GM23338 (cell line): ENCODE measurements around the gene NUMB. TPM values are rescaled to one million over a fixed set of nuclear protein-coding genes. Genes with fewer than 3 reads are reported as not detected.

Experiments
- ATAC-seq: fragments of 200-7000 bp; cut with Tn5 transposase; 3 replicates; pipeline ENCODE4 v1.9.1; 2020
- DNase-seq: peaks from one replicate; pipeline ENCODE4 v3.0.0-alpha.2; 2015; ENCODE audit warnings: low spot score
- H2AFZ ChIP-seq: fragments of 200-600 bp; sonication (generic); 2 replicates; pipeline ENCODE4 v1.8.0; 2016; ENCODE audit warnings: antibody characterized with exemption, mild to moderate bottlenecking, moderate library complexity
- H3F3A ChIP-seq: fragments of 200-600 bp; sonication (generic); replicated peaks from 2 replicates; pipeline ENCODE4 v1.8.0; 2017; ENCODE audit warnings: antibody characterized with exemption, mixed run types, low read depth
- H3K27ac ChIP-seq: fragments of 200-600 bp; sonication (generic); 2 replicates; pipeline ENCODE4 v1.6.1; 2016; ENCODE audit warnings: low read depth
- H3K27me3 ChIP-seq: fragments of 200-600 bp; sonication (generic); 2 replicates; pipeline ENCODE4 v1.8.0; 2016; ENCODE audit warnings: mild to moderate bottlenecking, mixed run types, moderate library complexity; ENCODE audit not compliant: insufficient read depth
- H3K36me3 ChIP-seq: fragments of 200-600 bp; sonication (generic); 2 replicates; pipeline ENCODE4 v1.8.0; 2016; ENCODE audit warnings: mild to moderate bottlenecking; ENCODE audit not compliant: insufficient read depth
- H3K4me1 ChIP-seq: fragments of 200-600 bp; sonication (generic); 2 replicates; pipeline ENCODE4 v1.8.0; 2016; ENCODE audit warnings: mild to moderate bottlenecking, moderate library complexity; ENCODE audit not compliant: insufficient read depth
- H3K4me2 ChIP-seq: fragments of 200-600 bp; sonication (generic); 2 replicates; pipeline ENCODE4 v1.7.1; 2017; ENCODE audit warnings: mixed run types
- H3K4me3 ChIP-seq: fragments of 200-600 bp; sonication (generic); 2 replicates; pipeline ENCODE4 v1.6.1; 2016; ENCODE audit warnings: mixed run types
- H3K79me2 ChIP-seq: fragments of 200-600 bp; sonication (generic); replicated peaks from 2 replicates; pipeline ENCODE4 v1.8.0; 2017; ENCODE audit warnings: mild to moderate bottlenecking; ENCODE audit not compliant: insufficient read depth
- H3K9me2 ChIP-seq: fragments of 200-600 bp; sonication (generic); 2 replicates; pipeline ENCODE4 v1.8.0; 2017; ENCODE audit not compliant: insufficient read depth
- H4K20me1 ChIP-seq: fragments of 200-600 bp; sonication (generic); replicated peaks from 2 replicates; pipeline ENCODE4 v1.8.0; 2017; ENCODE audit warnings: mild to moderate bottlenecking; ENCODE audit not compliant: insufficient read depth
- H3K27ac Mint-ChIP-seq: 2 replicates; pipeline ENCODE4 v1.8.0; 2020; ENCODE audit warnings: inconsistent platforms, mild to moderate bottlenecking, moderate library complexity, mixed read lengths
- H3K27me3 Mint-ChIP-seq: 3 replicates; pipeline ENCODE4 v1.8.0; 2022; ENCODE audit warnings: low read depth, mild to moderate bottlenecking, moderate library complexity, mixed read lengths, inconsistent platforms; ENCODE audit not compliant: insufficient read depth, poor library complexity
- H3K36me3 Mint-ChIP-seq: 3 replicates; pipeline ENCODE4 v1.8.0; 2021; ENCODE audit warnings: low read depth, mild to moderate bottlenecking, inconsistent platforms, moderate library complexity, mixed read lengths
- H3K4me1 Mint-ChIP-seq: 3 replicates; pipeline ENCODE4 v1.8.0; 2020; ENCODE audit warnings: mild to moderate bottlenecking, inconsistent platforms, mixed read lengths
- H3K4me3 Mint-ChIP-seq: 3 replicates; pipeline ENCODE4 v1.8.0; 2021; ENCODE audit warnings: moderate library complexity, mild to moderate bottlenecking, inconsistent platforms, mixed read lengths
- H3K9me3 Mint-ChIP-seq: 3 replicates; pipeline ENCODE4 v1.8.0; 2020; ENCODE audit warnings: moderate library complexity, mild to moderate bottlenecking, inconsistent platforms, mixed read lengths
- CREB1 ChIP-seq: fragments of 250-450 bp; sonication (Bioruptor Pico); IDR thresholded peaks from 2 replicates; pipeline ENCODE4 v1.5.0; 2020; ENCODE audit warnings: low read depth, mild to moderate bottlenecking, moderate library complexity
- EZH2 ChIP-seq: fragments of 200-600 bp; sonication (generic); IDR thresholded peaks from one replicate; pipeline ENCODE4 v1.8.0; 2017; ENCODE audit warnings: antibody characterized with exemption, mild to moderate bottlenecking, low read depth; ENCODE audit not compliant: unreplicated experiment
- EZH2phosphoT487 ChIP-seq: fragments of 200-600 bp; sonication (generic); IDR thresholded peaks from one replicate; pipeline ENCODE4 v1.8.1; 2018; ENCODE audit warnings: antibody characterized with exemption; ENCODE audit not compliant: unreplicated experiment
- JUNB ChIP-seq: IDR thresholded peaks from one replicate; pipeline ENCODE4 v1.6.1; 2016; ENCODE audit warnings: antibody characterized with exemption; ENCODE audit not compliant: unreplicated experiment
- NANOG ChIP-seq: IDR thresholded peaks from 2 replicates; pipeline ENCODE4 v1.6.1; 2016; ENCODE audit warnings: antibody characterized with exemption, borderline replicate concordance
- POLR2AphosphoS5 ChIP-seq: IDR thresholded peaks from 2 replicates; pipeline ENCODE4 v1.6.1; 2016; ENCODE audit warnings: antibody characterized with exemption, low read depth
- STAT1 ChIP-seq: IDR thresholded peaks from one replicate; pipeline ENCODE4 v1.6.1; 2016; ENCODE audit warnings: antibody characterized with exemption; ENCODE audit not compliant: unreplicated experiment
- ZNF114 ChIP-seq: fragments of 250-450 bp; sonication (Bioruptor Pico); IDR thresholded peaks from 2 replicates; pipeline ENCODE4 v1.5.0; 2020; ENCODE audit warnings: mild to moderate bottlenecking, moderate library complexity
- ZNF331 ChIP-seq: fragments of 250-450 bp; sonication (Bioruptor Pico); IDR thresholded peaks from 2 replicates; pipeline ENCODE4 v1.5.0; 2020; ENCODE audit warnings: low read depth, mild to moderate bottlenecking, moderate library complexity
- polyA plus RNA-seq: library from polyadenylated mRNA; unstranded; fragments of >200 nt; fragmentation: Nextera tagmentation; extraction: Ambion mirVana; gene quantifications from 2 replicates; pipeline ENCODE4 v1.2.1, GENCODE V29; 2016
- total RNA-seq: library from RNA; depleted of rRNA; stranded (reverse); fragments of >200 nt; shearing (Covaris generic); gene quantifications from 2 replicates; pipeline ENCODE4 v1.2.3, GENCODE V29; 2014
- TF ChIP-seq, protein P1 (sequence below): IDR thresholded peaks from 2 replicates; pipeline ENCODE4 v1.6.1; 2016; ENCODE audit warnings: antibody characterized with exemption
- TF ChIP-seq, protein P2 (sequence below): fragments of 250-450 bp; sonication (Bioruptor Pico); IDR thresholded peaks from 2 replicates; pipeline ENCODE4 v1.5.0; 2020; ENCODE audit warnings: mild to moderate bottlenecking, moderate library complexity
- TF ChIP-seq, protein P3 (sequence below), 2 experiments: fragments of 200-600 bp in 1 of 2; sonication (generic) in 1 of 2; conservative IDR thresholded peaks; 2 replicates each; pipeline versions ENCODE4 v1.5.1 to v1.6.1; 2016 to 2017; ENCODE audit warnings: antibody characterized with exemption in 2 of 2, low read depth in 2 of 2, mild to moderate bottlenecking in 2 of 2, moderate library complexity in 1 of 2
- TF ChIP-seq, protein P4 (sequence below): IDR thresholded peaks from one replicate; pipeline ENCODE4 v1.6.1; 2018; ENCODE audit warnings: antibody characterized with exemption; ENCODE audit not compliant: unreplicated experiment

The NUMB gene
- total and polyA plus RNA-seq, 2 experiments from 2014 or later = 32.1 to 36.7 TPM

DNA sequence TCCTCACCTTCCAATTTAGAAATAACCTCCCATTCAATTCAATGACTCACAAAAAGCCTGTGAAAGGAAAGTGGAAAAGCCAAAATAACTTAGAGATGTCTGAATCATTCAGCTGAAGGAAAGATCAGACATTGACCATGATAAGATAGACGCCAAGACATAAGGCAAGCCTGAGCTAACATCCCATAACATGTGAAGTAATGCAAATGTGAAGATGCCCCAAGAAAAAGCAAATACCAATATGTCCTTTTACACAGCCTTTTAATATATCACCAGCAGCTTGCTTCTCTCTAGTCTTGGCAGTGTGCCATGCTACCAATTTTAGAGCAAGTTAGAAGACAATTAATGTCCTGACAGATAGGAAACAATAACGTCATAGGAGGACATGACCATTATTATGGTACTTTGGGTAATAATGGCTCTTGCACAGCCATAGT is 2.4 kb upstream of the NUMB start:
- peaks cover 16% of the 10 kb centered on the region for H3K27me3 Mint-ChIP-seq
- no peak for ATAC-seq
- H2AFZ ChIP-seq = no peak overlapping the region
- no peak overlapping the region for H3K27ac Mint-ChIP-seq
- H3K27ac ChIP-seq = no peak overlapping the region
- H3K27me3 ChIP-seq = no peaks in the 10 kb centered on the region
- H4K20me1 ChIP-seq = peaks cover 13% of the 10 kb centered on the region; the same call in 1 of the 2 replicates
- no peak for TF ChIP-seq EZH2
- TF ChIP-seq, protein P1, sequence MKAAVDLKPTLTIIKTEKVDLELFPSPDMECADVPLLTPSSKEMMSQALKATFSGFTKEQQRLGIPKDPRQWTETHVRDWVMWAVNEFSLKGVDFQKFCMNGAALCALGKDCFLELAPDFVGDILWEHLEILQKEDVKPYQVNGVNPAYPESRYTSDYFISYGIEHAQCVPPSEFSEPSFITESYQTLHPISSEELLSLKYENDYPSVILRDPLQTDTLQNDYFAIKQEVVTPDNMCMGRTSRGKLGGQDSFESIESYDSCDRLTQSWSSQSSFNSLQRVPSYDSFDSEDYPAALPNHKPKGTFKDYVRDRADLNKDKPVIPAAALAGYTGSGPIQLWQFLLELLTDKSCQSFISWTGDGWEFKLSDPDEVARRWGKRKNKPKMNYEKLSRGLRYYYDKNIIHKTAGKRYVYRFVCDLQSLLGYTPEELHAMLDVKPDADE = no peak
- no peak for TF ChIP-seq ZNF331
- no peak for TF ChIP-seq STAT1
- no peak for TF ChIP-seq EZH2phosphoT487
- TF ChIP-seq POLR2AphosphoS5 = no peak
- no peak for TF ChIP-seq CREB1 (CRISPR knock-in tag)
- no peak for TF ChIP-seq NANOG
- TF ChIP-seq, protein P2, sequence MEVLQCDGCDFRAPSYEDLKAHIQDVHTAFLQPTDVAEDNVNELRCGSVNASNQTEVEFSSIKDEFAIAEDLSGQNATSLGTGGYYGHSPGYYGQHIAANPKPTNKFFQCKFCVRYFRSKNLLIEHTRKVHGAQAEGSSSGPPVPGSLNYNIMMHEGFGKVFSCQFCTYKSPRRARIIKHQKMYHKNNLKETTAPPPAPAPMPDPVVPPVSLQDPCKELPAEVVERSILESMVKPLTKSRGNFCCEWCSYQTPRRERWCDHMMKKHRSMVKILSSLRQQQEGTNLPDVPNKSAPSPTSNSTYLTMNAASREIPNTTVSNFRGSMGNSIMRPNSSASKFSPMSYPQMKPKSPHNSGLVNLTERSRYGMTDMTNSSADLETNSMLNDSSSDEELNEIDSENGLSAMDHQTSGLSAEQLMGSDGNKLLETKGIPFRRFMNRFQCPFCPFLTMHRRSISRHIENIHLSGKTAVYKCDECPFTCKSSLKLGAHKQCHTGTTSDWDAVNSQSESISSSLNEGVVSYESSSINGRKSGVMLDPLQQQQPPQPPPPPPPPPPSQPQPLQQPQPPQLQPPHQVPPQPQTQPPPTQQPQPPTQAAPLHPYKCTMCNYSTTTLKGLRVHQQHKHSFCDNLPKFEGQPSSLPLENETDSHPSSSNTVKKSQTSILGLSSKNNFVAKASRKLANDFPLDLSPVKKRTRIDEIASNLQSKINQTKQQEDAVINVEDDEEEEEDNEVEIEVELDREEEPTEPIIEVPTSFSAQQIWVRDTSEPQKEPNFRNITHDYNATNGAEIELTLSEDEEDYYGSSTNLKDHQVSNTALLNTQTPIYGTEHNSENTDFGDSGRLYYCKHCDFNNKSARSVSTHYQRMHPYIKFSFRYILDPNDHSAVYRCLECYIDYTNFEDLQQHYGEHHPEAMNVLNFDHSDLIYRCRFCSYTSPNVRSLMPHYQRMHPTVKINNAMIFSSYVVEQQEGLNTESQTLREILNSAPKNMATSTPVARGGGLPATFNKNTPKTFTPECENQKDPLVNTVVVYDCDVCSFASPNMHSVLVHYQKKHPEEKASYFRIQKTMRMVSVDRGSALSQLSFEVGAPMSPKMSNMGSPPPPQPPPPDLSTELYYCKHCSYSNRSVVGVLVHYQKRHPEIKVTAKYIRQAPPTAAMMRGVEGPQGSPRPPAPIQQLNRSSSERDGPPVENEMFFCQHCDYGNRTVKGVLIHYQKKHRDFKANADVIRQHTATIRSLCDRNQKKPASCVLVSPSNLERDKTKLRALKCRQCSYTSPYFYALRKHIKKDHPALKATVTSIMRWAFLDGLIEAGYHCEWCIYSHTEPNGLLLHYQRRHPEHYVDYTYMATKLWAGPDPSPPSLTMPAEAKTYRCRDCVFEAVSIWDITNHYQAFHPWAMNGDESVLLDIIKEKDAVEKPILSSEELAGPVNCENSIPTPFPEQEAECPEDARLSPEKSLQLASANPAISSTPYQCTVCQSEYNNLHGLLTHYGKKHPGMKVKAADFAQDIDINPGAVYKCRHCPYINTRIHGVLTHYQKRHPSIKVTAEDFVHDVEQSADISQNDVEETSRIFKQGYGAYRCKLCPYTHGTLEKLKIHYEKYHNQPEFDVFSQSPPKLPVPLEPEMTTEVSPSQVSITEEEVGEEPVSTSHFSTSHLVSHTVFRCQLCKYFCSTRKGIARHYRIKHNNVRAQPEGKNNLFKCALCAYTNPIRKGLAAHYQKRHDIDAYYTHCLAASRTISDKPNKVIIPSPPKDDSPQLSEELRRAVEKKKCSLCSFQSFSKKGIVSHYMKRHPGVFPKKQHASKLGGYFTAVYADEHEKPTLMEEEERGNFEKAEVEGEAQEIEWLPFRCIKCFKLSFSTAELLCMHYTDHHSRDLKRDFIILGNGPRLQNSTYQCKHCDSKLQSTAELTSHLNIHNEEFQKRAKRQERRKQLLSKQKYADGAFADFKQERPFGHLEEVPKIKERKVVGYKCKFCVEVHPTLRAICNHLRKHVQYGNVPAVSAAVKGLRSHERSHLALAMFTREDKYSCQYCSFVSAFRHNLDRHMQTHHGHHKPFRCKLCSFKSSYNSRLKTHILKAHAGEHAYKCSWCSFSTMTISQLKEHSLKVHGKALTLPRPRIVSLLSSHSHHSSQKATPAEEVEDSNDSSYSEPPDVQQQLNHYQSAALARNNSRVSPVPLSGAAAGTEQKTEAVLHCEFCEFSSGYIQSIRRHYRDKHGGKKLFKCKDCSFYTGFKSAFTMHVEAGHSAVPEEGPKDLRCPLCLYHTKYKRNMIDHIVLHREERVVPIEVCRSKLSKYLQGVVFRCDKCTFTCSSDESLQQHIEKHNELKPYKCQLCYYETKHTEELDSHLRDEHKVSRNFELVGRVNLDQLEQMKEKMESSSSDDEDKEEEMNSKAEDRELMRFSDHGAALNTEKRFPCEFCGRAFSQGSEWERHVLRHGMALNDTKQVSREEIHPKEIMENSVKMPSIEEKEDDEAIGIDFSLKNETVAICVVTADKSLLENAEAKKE = no peak
- TF ChIP-seq ZNF114 (CRISPR knock-in tag) = no peak
- TF ChIP-seq JUNB = no peak
- TF ChIP-seq, protein P3, sequence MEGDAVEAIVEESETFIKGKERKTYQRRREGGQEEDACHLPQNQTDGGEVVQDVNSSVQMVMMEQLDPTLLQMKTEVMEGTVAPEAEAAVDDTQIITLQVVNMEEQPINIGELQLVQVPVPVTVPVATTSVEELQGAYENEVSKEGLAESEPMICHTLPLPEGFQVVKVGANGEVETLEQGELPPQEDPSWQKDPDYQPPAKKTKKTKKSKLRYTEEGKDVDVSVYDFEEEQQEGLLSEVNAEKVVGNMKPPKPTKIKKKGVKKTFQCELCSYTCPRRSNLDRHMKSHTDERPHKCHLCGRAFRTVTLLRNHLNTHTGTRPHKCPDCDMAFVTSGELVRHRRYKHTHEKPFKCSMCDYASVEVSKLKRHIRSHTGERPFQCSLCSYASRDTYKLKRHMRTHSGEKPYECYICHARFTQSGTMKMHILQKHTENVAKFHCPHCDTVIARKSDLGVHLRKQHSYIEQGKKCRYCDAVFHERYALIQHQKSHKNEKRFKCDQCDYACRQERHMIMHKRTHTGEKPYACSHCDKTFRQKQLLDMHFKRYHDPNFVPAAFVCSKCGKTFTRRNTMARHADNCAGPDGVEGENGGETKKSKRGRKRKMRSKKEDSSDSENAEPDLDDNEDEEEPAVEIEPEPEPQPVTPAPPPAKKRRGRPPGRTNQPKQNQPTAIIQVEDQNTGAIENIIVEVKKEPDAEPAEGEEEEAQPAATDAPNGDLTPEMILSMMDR (conservative IDR thresholded peaks at IDR 0.05; ENCODE audit: low read depth in 2 of 2) = no peak
- TF ChIP-seq, protein P4, sequence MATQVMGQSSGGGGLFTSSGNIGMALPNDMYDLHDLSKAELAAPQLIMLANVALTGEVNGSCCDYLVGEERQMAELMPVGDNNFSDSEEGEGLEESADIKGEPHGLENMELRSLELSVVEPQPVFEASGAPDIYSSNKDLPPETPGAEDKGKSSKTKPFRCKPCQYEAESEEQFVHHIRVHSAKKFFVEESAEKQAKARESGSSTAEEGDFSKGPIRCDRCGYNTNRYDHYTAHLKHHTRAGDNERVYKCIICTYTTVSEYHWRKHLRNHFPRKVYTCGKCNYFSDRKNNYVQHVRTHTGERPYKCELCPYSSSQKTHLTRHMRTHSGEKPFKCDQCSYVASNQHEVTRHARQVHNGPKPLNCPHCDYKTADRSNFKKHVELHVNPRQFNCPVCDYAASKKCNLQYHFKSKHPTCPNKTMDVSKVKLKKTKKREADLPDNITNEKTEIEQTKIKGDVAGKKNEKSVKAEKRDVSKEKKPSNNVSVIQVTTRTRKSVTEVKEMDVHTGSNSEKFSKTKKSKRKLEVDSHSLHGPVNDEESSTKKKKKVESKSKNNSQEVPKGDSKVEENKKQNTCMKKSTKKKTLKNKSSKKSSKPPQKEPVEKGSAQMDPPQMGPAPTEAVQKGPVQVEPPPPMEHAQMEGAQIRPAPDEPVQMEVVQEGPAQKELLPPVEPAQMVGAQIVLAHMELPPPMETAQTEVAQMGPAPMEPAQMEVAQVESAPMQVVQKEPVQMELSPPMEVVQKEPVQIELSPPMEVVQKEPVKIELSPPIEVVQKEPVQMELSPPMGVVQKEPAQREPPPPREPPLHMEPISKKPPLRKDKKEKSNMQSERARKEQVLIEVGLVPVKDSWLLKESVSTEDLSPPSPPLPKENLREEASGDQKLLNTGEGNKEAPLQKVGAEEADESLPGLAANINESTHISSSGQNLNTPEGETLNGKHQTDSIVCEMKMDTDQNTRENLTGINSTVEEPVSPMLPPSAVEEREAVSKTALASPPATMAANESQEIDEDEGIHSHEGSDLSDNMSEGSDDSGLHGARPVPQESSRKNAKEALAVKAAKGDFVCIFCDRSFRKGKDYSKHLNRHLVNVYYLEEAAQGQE = no peak
- peaks cover 16% of the 10 kb centered on the region for H3K4me1 ChIP-seq
- H3K9me3 Mint-ChIP-seq = no peaks in the 10 kb centered on the region; the same call in 2 of the 3 replicates
- H3K36me3 Mint-ChIP-seq = no peaks in the 10 kb centered on the region
- DNase-seq = no peak
- H3K4me3 Mint-ChIP-seq = no peak overlapping the region
- no peak overlapping the region for H3K4me3 ChIP-seq
- no peaks in the 10 kb centered on the region for H3K36me3 ChIP-seq
- no peaks in the 10 kb centered on the region for H3K9me2 ChIP-seq
- no peak overlapping the region for H3K4me2 ChIP-seq
- peaks cover 23% of the 10 kb centered on the region for H3K79me2 ChIP-seq
- peaks cover 32% of the 10 kb centered on the region for H3K4me1 Mint-ChIP-seq
- no peaks in the 10 kb centered on the region for H3F3A ChIP-seq
